Activated CD8-positive, alpha-beta memory T cell treated with anti-CD3 and anti-CD28 coated beads, Interleukin-2, amount 50 U/mL, for 24 hours (primary cell): ENCODE results near the gene WNT2.
"Not testable (repeated sequence)": the region's sequence is repeated elsewhere in the genome, so short reads cannot be mapped to it uniquely, and the experiment has no call there.

Source experiments
- DNase-seq: peaks from one replicate; pipeline ENCODE4 v3.0.0-alpha.2; 2020; ENCODE audit errors: extremely low read depth

The WNT2 gene

GRCh38 chr7:117308891-117309290, 14.0 kb downstream of the WNT2 start:
- no peak for DNase-seq

GRCh38 chr7:117302396-117302795, 20.5 kb downstream of the WNT2 start:
- no peak for DNase-seq

- DNase-seq, result not testable (repeated sequence)
These were observed 22.4 kb downstream of the WNT2 start for GRCh38 chr7:117300506-117300905.

- no peak for DNase-seq
These were observed 25.3 kb downstream of the WNT2 start for GRCh38 chr7:117297606-117298005.

- no peak for DNase-seq
These were observed 26.8 kb downstream of the WNT2 start for GRCh38 chr7:117296066-117296465.

- DNase-seq, result no peak
These were observed 37.0 kb downstream of the WNT2 start for GRCh38 chr7:117285826-117286225.

GRCh38 chr7:117284692-117285091, 38.2 kb downstream of the WNT2 start:
- no peak for DNase-seq

GRCh38 chr7:117283779-117284178, 39.1 kb downstream of the WNT2 start:
- no peak for DNase-seq

- no peak for DNase-seq
These were observed 39.5 kb downstream of the WNT2 start for GRCh38 chr7:117283371-117283770.

- DNase-seq, result no peak
These were observed 40.5 kb downstream of the WNT2 start for GRCh38 chr7:117282239-117282812.

GRCh38 chr7:117281562-117281961, 41.3 kb downstream of the WNT2 start:
- no peak for DNase-seq

GRCh38 chr7:117279931-117280557, 42.8 kb downstream of the WNT2 start:
- DNase-seq, result no peak

GRCh38 chr7:117279203-117279602, 43.7 kb downstream of the WNT2 start:
- DNase-seq, result no peak

- no peak for DNase-seq
These were observed 44.8 kb downstream of the WNT2 start for GRCh38 chr7:117278040-117278439.

GRCh38 chr7:117277576-117277975, 45.3 kb downstream of the WNT2 start:
- DNase-seq, result no peak

- DNase-seq, result no peak
These were observed 47.9 kb downstream of the WNT2 start for GRCh38 chr7:117274951-117275350.

GRCh38 chr7:117273814-117274225, 49.0 kb downstream of the WNT2 start:
- no peak for DNase-seq

GRCh38 chr7:117273325-117273724, 49.5 kb downstream of the WNT2 start:
- no peak for DNase-seq

GRCh38 chr7:117272017-117272759, 50.7 kb downstream of the WNT2 start:
- DNase-seq, result no peak

- DNase-seq, result no peak
These were observed 51.3 kb downstream of the WNT2 start for GRCh38 chr7:117271566-117271965.

GRCh38 chr7:117270371-117270770, 52.5 kb downstream of the WNT2 start:
- DNase-seq, result no peak

- no peak for DNase-seq
These were observed 53.0 kb downstream of the WNT2 start for GRCh38 chr7:117269886-117270285.

- DNase-seq, result no peak
These were observed 53.4 kb downstream of the WNT2 start for GRCh38 chr7:117269417-117269816.
